ENCODE data around the gene ASPSCR1. TPM values are rescaled to one million over a fixed set of nuclear protein-coding genes. Genes with fewer than 3 reads are reported as not detected.

ASPSCR1 gene
- total and polyA plus RNA-seq, 2 of the 8 experiments (the other 6 are each of a cell fraction or from before 2014, with no cell fraction given), result 33.3 to 43.7 TPM

- no peak overlapping the region for H3K4me2 ChIP-seq (ENCODE audit: insufficient read depth in 1 of 2, low read depth in 2 of 2, low read length in 2 of 2)
- H3K18ac ChIP-seq (ENCODE audit: extremely low read depth, low read length), result no peak overlapping the region
- 0 out of 4 replicates have a peak, but pooled peaks cover 0 to 4% of the 10 kb centered on the region in 2 experiments for H3K79me2 ChIP-seq (ENCODE audit: control insufficient read depth in 1 of 2, insufficient read depth in 2 of 2, low read length in 2 of 2)
- WGBS, 2 experiments (ENCODE audit: extremely low coverage in 1 of 2, insufficient coverage in 1 of 2, insufficient read length in 1 of 2, insufficient replicate concordance in 2 of 2, low coverage in 1 of 2, low lambda C conversion rate in 2 of 2, missing lambda C conversion rate in 1 of 2), result 90% methylated on average over 9 of the region's 9 CpGs; no CpG with 5 or more reads in 1 of the 2 experiments
- no peak overlapping the region for H3K4me3 ChIP-seq (ENCODE audit: extremely low read depth in 1 of 4, insufficient read depth in 2 of 4, low read depth in 3 of 4, low read length in 4 of 4)
- no peak overlapping the region for H2AK5ac ChIP-seq (ENCODE audit: low read depth, low read length)
- H3K14ac ChIP-seq (ENCODE audit: insufficient read length), result no peak overlapping the region
- POLR2A ChIA-PET (ENCODE audit: partially characterized antibody), result interaction anchor here (0.9 to 5.8 kb wide), 6 partner anchors 9 to 115 kb away, joined by 3 to 40 read pairs (median 4); no protein-coding TSS in a partner anchor
- H2BK15ac ChIP-seq (ENCODE audit: low read length), result no peak overlapping the region
- CTCF ChIA-PET (ENCODE audit: partially characterized antibody), result interaction anchor here (0.6 to 1.1 kb wide), 5 partner anchors 13 to 1721 kb away, joined by 3 to 4 read pairs (median 3); no protein-coding TSS in a partner anchor
- H3K9ac ChIP-seq (replicated peaks in 1 of 4; ENCODE audit: extremely low read depth in 1 of 4, low read depth in 3 of 4, low read length in 3 of 4), result no peak overlapping the region
- H3K79me1 ChIP-seq (ENCODE audit: low read depth, low read length), result peaks cover 3% of the 10 kb centered on the region; the same call in 1 of the 2 replicates
- H2BK20ac ChIP-seq (ENCODE audit: low read length), result no peak overlapping the region
- H3K23me2 ChIP-seq (ENCODE audit: low read depth, low read length), result peaks cover 11% of the 10 kb centered on the region; the same call in 1 of the 2 replicates
- H3K23ac ChIP-seq (ENCODE audit: insufficient read length), result no peak overlapping the region
- no peak overlapping the region for H3K27ac ChIP-seq (ENCODE audit: low read depth, low read length)
- H3K27me3 ChIP-seq (replicated peaks in 1 of 4; ENCODE audit: control insufficient read depth in 3 of 4, extremely low read depth in 1 of 4, insufficient read depth in 3 of 4, low read length in 3 of 4), result peaks cover 0 to 12% (median 11%) of the 10 kb centered on the region in 4 experiments; a peak in 5 of 7 replicates
- no peak for FAIRE-seq
- peaks cover 2 to 21% (median 12%) of the 10 kb centered on the region in 4 experiments; a peak in 5 of 8 replicates for H3K36me3 ChIP-seq (ENCODE audit: control insufficient read depth in 2 of 4, insufficient read depth in 4 of 4, low read length in 3 of 4)
- no peak overlapping the region for H4K8ac ChIP-seq (ENCODE audit: extremely low read depth, insufficient read depth, low read length)
- H4K5ac ChIP-seq (ENCODE audit: insufficient read length, low read depth, low read length), result no peak overlapping the region
- no peak overlapping the region for H2BK12ac ChIP-seq (ENCODE audit: low read depth, low read length)
- no peaks in the 10 kb centered on the region for H3K9me3 ChIP-seq (ENCODE audit: insufficient read depth in 2 of 2, low read depth in 1 of 2, low read length in 1 of 2)
- H4K91ac ChIP-seq (replicated peaks; ENCODE audit: insufficient read length, low read length), result no peak overlapping the region
- no peak for TF ChIP-seq RAD21 (IDR thresholded peaks at IDR 0.05 in 1 of 2, conservative IDR thresholded peaks at IDR 0.05 in 1 of 2; ENCODE audit: low read depth in 2 of 2, low read length in 2 of 2)
- TF ChIP-seq HDAC6 (IDR thresholded peaks at IDR 0.05; ENCODE audit: low read depth, low read length), result no peak
- TF ChIP-seq TAF1 (IDR thresholded peaks at IDR 0.05; ENCODE audit: low read depth, low read length), result no peak
- TF ChIP-seq CTCF (IDR thresholded peaks at IDR 0.05; ENCODE audit: control extremely low read depth in 1 of 3, insufficient read depth in 1 of 3, low read depth in 1 of 3, low read length in 3 of 3), result no peak
- no peak for TF ChIP-seq ZNF274 (IDR thresholded peaks at IDR 0.05; ENCODE audit: borderline replicate concordance, extremely low read depth, low read length)
- TF ChIP-seq CEBPB (IDR thresholded peaks at IDR 0.05; ENCODE audit: low read depth, low read length), result no peak
- no peak for TF ChIP-seq SIX5 (IDR thresholded peaks at IDR 0.05; ENCODE audit: low read depth, low read length)
- no peak overlapping the region for H2AFZ ChIP-seq (ENCODE audit: low read length)
- peaks cover 0 to 6% of the 10 kb centered on the region in 2 experiments for H4K20me1 ChIP-seq (replicated peaks in 1 of 2; ENCODE audit: control insufficient read depth in 1 of 2, insufficient read depth in 2 of 2, low read length in 2 of 2)
- 0 out of 2 replicates have a peak overlapping the region, but pooled peaks have one; percentile 15 for H2BK5ac ChIP-seq (ENCODE audit: low read depth, low read length)
- no peak for DNase-seq (ENCODE audit: low read depth in 1 of 2, low spot score in 2 of 2)
- peaks cover 0 to 7% (median 6%) of the 10 kb centered on the region in 4 experiments; a peak in 5 of 7 replicates for H3K4me1 ChIP-seq (replicated peaks in 1 of 4; ENCODE audit: control insufficient read depth in 3 of 4, insufficient read depth in 4 of 4, low read length in 3 of 4)
- H3K4ac ChIP-seq (replicated peaks; ENCODE audit: insufficient read length, low read depth, low read length), result no peak overlapping the region
- no peak overlapping the region for H3K56ac ChIP-seq (replicated peaks; ENCODE audit: insufficient read length, low read depth, low read length)
- H2BK120ac ChIP-seq (replicated peaks; ENCODE audit: low read depth, low read length), result no peak overlapping the region
These were observed 3.4 kb downstream of the ASPSCR1 start for GRCh38 chr17:81980707-81981343.
